GM12878 (cell line): Measurements from ENCODE around the gene CEP295NL. TPM values are rescaled to one million over a fixed set of nuclear protein-coding genes. Genes with fewer than 3 reads are reported as not detected.

Experiments used
- BCL11A ChIP-seq: IDR thresholded peaks from 2 replicates; pipeline ENCODE4 v1.6.1; 2011; ENCODE audit warnings: low read depth, low read length
- polyA plus RNA-seq, 11 experiments: library from polyadenylated mRNA; depleted of rRNA in 4 of 11; unstranded in 6 of 11; stranded (reverse) in 5 of 11; fragments of >200 nt; fragmentation: Nextera tagmentation in 4 of 11; fragmentation: Illumina TruSeq in 1 of 11; extraction: Ambion mirVana in 4 of 11; extraction: Trizol in 1 of 11; gene quantifications; 1 replicate in 1 of 11; 2 replicates in 10 of 11; pipeline versions ENCODE4 v1.2.1 to v1.2.3, GENCODE V29; 2011 to 2016; ENCODE audit warnings: inconsistent platforms in 2 of 11, missing spikeins in 2 of 11, low read depth in 1 of 11
- total RNA-seq, 4 experiments: library from RNA; depleted of rRNA in 3 of 4; stranded (reverse); fragments of >200 nt in 3 of 4; fragmentation: Illumina TruSeq in 1 of 4; extraction: Trizol in 1 of 4; gene quantifications; 2 replicates each; pipeline versions ENCODE4 v1.2.1 to v1.2.3, GENCODE V29; 2013 to 2021
- TF ChIP-seq, protein P1 (sequence below): fragments of 450-650 bp; IDR thresholded peaks from 2 replicates; pipeline ENCODE4 v1.6.1; 2017; ENCODE audit warnings: mild to moderate bottlenecking, moderate library complexity
- TF ChIP-seq, protein P2 (sequence below): fragments of 450-650 bp; IDR thresholded peaks from 2 replicates; pipeline ENCODE4 v1.6.1; 2017; ENCODE audit warnings: mild to moderate bottlenecking, moderate library complexity

The CEP295NL gene
- total and polyA plus RNA-seq, 10 of the 15 experiments (the other 5 are each of a cell fraction or from before 2014, with no cell fraction given) = not detected

DNA sequence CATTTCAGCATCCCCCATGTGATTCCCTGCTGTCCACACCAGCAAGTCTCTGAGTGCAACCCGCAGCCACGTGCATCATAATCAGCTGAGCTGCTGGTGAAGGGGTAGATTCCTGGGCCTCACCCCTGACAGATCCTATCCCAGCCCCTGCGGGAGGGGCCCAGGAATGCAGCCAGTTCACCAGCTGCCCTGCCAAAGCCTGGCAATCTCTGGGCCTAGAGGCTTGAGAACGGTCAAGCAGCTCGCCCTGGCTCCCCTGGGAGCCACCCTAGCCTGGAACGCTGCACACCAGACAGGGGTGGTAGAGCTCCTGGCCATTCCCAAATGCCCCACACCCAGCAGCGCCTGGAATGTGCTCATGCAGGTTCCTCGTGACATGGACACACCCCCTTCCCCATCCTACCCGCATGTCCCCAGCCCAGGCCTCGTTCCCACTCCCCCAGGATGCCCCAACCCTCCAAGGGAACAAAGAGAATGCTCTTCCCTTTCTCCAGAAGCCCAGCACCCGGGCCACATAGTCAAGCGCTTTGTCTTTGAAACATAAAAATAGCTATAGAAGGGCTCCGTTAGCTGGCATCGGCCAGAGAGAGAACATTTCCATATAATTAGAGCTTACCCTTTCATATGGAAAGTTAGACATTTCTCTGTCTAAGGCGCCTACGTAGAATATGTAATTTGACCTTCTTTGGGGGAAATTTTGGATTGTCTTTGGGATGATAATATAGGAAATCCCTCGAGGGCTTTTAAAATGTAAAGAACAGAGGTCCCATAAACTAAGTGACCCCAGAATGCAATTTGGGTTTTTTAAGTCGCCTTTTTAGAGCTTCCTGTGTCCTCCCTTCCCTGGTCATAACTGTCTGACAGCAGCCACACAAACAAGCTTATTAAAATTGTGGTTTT, 3.4 kb downstream of the CEP295NL start (continued):
- TF ChIP-seq, protein P1, sequence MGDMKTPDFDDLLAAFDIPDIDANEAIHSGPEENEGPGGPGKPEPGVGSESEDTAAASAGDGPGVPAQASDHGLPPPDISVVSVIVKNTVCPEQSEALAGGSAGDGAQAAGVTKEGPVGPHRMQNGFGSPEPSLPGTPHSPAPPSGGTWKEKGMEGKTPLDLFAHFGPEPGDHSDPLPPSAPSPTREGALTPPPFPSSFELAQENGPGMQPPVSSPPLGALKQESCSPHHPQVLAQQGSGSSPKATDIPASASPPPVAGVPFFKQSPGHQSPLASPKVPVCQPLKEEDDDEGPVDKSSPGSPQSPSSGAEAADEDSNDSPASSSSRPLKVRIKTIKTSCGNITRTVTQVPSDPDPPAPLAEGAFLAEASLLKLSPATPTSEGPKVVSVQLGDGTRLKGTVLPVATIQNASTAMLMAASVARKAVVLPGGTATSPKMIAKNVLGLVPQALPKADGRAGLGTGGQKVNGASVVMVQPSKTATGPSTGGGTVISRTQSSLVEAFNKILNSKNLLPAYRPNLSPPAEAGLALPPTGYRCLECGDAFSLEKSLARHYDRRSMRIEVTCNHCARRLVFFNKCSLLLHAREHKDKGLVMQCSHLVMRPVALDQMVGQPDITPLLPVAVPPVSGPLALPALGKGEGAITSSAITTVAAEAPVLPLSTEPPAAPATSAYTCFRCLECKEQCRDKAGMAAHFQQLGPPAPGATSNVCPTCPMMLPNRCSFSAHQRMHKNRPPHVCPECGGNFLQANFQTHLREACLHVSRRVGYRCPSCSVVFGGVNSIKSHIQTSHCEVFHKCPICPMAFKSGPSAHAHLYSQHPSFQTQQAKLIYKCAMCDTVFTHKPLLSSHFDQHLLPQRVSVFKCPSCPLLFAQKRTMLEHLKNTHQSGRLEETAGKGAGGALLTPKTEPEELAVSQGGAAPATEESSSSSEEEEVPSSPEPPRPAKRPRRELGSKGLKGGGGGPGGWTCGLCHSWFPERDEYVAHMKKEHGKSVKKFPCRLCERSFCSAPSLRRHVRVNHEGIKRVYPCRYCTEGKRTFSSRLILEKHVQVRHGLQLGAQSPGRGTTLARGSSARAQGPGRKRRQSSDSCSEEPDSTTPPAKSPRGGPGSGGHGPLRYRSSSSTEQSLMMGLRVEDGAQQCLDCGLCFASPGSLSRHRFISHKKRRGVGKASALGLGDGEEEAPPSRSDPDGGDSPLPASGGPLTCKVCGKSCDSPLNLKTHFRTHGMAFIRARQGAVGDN = no peak
- TF ChIP-seq BCL11A = no peak
- TF ChIP-seq, protein P2, sequence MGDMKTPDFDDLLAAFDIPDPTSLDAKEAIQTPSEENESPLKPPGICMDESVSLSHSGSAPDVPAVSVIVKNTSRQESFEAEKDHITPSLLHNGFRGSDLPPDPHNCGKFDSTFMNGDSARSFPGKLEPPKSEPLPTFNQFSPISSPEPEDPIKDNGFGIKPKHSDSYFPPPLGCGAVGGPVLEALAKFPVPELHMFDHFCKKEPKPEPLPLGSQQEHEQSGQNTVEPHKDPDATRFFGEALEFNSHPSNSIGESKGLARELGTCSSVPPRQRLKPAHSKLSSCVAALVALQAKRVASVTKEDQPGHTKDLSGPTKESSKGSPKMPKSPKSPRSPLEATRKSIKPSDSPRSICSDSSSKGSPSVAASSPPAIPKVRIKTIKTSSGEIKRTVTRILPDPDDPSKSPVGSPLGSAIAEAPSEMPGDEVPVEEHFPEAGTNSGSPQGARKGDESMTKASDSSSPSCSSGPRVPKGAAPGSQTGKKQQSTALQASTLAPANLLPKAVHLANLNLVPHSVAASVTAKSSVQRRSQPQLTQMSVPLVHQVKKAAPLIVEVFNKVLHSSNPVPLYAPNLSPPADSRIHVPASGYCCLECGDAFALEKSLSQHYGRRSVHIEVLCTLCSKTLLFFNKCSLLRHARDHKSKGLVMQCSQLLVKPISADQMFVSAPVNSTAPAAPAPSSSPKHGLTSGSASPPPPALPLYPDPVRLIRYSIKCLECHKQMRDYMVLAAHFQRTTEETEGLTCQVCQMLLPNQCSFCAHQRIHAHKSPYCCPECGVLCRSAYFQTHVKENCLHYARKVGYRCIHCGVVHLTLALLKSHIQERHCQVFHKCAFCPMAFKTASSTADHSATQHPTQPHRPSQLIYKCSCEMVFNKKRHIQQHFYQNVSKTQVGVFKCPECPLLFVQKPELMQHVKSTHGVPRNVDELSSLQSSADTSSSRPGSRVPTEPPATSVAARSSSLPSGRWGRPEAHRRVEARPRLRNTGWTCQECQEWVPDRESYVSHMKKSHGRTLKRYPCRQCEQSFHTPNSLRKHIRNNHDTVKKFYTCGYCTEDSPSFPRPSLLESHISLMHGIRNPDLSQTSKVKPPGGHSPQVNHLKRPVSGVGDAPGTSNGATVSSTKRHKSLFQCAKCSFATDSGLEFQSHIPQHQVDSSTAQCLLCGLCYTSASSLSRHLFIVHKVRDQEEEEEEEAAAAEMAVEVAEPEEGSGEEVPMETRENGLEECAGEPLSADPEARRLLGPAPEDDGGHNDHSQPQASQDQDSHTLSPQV = no peak
- TF ChIP-seq, all 136 proteins: peak for 0
